ENCODE results near the gene NRBP1.

The NRBP1 gene

GRCh38 chr2:27390822-27391679, 37.4 kb upstream of the NRBP1 start:
- no peak for TF ChIP-seq CTCF (IDR thresholded peaks at IDR 0.05; ENCODE audit: extremely low read depth, missing control alignments)
- DNase-seq (ENCODE audit: low spot score): no peak

GRCh38 chr2:27393225-27393624, 35.2 kb upstream of the NRBP1 start:
- TF ChIP-seq CTCF (IDR thresholded peaks at IDR 0.05; ENCODE audit: extremely low read depth, missing control alignments): no peak
- DNase-seq (ENCODE audit: low spot score): no peak

- DNase-seq (ENCODE audit: low spot score): no peak
- TF ChIP-seq CTCF (IDR thresholded peaks at IDR 0.05; ENCODE audit: extremely low read depth, missing control alignments): no peak
Observed at GRCh38 chr2:27398962-27399361, 29.5 kb upstream of the NRBP1 start.

- no peak for TF ChIP-seq CTCF (IDR thresholded peaks at IDR 0.05; ENCODE audit: extremely low read depth, missing control alignments)
- no peak for DNase-seq (ENCODE audit: low spot score)
Observed at GRCh38 chr2:27400348-27401135, 27.9 kb upstream of the NRBP1 start.

- TF ChIP-seq CTCF (IDR thresholded peaks at IDR 0.05; ENCODE audit: extremely low read depth, missing control alignments): no peak
- DNase-seq (ENCODE audit: low spot score): peak; percentile 10
Observed at GRCh38 chr2:27407798-27408491, 20.5 kb upstream of the NRBP1 start.

- no peak for TF ChIP-seq CTCF (IDR thresholded peaks at IDR 0.05; ENCODE audit: extremely low read depth, missing control alignments)
- DNase-seq (ENCODE audit: low spot score): peak; percentile 59
Observed at GRCh38 chr2:27408601-27409320, 19.7 kb upstream of the NRBP1 start.

Measured in GM20000 (cell line).